Islet of Langerhans (tissue), 1 donor: ENCODE measurements around the gene TSPAN18.

Experiments
- FAIRE-seq: peaks from one replicate; lab custom pipeline; 2011; peaks lifted over from hg19 to GRCh38; lab: Jason Lieb, UNC

TSPAN18 gene

DNA sequence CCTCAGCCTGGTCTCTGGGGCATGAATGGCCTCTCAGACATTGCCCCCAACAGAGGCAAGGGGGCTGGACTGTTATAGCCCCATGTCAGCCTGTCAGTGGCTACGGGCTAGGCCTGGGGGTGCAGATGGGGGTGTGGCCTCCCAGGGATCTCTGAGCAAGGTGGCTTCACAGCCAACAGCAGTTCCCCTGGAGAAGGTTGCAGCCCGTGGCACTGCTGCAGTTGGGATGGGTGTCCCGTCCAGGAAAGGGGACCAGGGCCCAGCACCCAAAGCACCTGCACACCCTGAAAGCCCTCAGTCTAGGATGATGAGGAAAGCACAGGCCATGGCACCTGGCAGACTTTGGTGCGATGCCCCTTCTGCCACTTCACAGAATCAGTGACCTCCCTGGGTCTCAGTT is 122.7 kb downstream of the TSPAN18 start:
- no peak for FAIRE-seq

DNA sequence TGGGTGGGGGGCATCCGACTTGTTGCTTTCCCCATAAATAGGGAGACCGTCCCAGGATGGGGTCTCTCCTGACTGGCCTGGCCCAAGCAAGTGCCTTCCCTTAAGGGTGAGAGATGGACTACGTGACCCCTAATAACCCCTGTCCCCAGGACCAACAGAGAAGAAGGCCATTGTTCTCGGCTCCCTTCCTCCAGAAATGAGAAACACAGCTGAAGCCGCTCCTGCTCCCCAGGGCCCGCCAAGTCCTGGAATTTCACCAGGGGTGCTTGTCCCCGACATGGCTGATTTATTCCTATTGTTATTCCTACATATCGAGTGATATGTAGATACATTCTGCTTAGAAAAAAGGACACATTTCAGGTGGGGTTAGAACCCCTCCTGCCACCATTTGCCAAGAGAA is 123.2 kb downstream of the TSPAN18 start:
- FAIRE-seq: no peak

DNA sequence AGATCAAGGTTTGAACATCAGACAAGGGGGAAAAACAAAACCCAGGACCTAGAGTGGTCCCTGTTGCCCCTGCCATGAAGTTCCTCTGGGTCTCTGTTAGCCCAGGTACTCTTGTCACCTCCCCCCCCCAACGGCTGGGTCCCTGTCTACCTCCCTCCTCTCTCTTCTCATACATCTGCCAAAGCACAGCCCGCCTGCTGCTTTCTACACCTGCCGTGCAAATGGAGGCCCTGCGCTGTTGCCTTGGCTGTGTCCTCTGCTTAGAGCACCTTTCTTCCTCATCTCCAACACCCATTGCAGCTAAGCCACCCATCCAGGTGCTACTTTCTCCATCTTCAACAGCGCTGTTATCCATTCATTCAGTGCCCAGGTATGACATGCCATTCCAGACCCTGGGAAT is 124.7 kb downstream of the TSPAN18 start:
- FAIRE-seq: no peak

DNA sequence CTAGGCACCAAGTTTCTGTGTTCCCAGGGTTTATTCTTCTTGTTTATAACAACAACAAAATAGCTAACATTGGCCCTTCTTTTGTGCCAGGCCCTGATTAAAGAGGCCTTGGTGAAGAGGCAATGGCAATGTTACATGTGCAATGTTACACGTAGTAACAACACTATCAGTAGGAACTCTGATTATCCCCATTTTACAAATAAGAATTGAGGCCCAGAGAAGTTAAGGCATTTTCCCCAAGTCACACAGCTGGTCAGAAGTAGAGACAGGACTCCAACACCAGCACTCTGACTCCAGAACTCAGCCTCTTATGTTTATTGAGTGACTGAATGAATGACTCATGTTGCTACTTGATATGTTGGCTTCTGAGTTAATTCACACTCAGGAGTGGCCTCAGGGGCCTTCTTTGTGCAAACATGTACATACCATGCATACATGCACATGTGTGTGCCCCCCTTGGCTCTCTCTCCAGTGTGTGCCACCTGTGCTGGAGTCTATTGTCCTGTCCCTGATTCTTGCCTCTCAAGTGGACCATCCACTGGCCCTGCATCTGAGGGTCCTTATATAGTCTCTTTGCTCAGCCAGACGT is 125.5 kb downstream of the TSPAN18 start:
- no peak for FAIRE-seq

DNA sequence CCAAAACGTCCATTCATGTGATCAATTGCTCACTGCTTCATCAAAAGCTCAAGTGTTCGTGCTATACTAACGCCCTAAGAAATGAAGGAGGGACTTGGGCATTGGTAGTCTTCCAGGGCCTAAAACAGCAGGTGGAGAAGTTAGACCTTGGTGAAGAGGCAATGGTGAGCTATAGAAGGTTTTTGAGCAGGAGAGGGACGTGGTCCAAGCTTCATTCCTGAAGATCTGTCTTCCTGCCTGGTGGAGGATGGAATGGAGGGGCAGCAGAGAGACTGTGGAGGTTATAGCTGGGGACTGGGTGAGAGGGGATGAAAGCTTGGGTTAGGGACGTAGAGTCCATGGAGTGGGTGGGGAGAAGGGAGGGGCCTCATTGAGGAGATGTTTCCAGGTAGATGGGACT is 126.2 kb downstream of the TSPAN18 start:
- FAIRE-seq: no peak

DNA sequence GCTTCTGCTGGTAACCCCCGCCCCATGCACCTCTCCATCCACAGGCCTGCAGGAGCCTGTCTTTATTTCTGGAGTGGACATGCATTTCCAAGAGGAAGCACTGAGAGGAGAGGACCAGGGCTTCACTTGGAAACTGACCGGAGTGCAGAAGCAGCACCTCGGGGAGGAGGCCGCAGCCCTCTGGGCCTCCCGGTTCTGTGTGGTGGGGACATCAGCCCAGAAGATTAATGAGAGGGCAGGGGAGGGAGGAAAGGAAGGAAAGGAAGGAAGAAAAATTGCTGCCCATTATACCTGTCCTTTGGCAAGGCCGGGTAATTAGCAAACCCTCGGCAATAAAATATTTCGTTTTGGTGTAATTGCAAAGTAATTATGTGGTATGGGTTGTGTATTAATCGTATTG is 126.9 kb downstream of the TSPAN18 start:
- FAIRE-seq: no peak

DNA sequence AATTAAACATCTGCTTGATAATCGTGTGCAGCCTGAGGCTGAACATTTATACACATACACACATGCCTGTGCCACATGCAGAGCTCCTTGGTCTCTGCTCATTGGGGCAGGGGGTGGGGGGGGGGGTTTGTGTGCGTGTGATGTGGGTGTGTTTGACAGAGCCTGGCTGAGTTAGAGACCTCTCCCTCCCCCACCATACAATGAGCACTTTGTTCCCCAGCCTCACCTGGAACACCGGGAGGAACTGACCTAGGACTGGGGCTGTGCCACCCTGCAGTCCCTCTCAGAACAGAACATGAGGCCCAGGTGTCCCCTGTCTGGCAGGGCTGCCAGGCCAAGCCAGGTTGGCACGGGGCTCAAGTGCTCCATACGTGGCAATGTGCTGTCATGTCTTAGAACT is 127.3 kb downstream of the TSPAN18 start:
- FAIRE-seq: no peak

DNA sequence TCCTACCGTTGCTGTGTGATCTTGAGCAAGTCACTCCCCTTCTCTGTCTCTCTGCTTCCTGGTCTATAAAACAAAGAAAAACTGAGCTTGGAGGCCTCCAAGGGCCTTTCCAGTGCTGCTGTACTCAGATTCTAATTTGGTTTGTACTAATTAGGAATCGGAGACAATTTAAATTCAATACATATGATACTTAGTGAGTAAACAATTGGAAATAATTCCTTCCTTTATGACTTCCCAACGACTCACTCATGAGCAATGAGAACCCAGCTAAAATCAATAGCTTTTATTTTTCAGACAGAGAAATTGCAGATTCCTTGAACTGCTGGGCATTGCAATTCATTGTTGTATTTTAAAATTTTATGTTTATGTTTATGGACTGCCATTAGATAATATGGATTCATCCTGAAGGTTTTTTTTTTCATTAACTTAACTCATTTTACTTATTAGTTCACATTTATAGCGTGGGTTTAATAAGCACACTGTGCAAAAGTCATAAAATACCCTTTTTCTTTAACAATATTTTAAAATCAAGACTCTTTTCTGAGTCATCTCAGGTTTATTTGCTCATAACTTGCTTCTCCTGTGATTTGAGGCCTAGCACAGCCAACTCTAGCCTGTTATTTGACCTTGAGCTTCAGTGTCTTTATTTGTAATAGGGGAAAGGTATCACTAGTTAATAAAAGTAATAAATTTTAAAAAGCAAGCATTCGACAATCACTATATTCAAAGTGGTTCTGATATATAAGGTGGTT is 128.2 kb downstream of the TSPAN18 start:
- FAIRE-seq: no peak

DNA sequence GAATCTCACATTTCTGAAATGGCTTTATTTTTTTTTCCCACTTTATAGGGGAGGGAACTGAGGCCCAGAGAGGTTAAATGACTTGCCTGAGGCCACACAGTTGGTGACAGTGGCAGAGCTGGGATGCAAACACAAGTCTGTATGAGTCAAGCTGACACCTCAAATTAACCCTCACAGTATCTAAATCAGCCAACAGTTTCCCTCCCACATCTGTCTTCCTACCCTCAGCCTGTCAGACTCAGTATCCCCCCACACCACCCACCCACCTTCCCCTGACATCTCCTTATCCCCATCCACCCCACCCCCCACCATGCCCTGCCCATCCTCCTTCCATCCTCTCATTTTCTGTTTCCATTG is 128.7 kb downstream of the TSPAN18 start:
- no peak for FAIRE-seq

DNA sequence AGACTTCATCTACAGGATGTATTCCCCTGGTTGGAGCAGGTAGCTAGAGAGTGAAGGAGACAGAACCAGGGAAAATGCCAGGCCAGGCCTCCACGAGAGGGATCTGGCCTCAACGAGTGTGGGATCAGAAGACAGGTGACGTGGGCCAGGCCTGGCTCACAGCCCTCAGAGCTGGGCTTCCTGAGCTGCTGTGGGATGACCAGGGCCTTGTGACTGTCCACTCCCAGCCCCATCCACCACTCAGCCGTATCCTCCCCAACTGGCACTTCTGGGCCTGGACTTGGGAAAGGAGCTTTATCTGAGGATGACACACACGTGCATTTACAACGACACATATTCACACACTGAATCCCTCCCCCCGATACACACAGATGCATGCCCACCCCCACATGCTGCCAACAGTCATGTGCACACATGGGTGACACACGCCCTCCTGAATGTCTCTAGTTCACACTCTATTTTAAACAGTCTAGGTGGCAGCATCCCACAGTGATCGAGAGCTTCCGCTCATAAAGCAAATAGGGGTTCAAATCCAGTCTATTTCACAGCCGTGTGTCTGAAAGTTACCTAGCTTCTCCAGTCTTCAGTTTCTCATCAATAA is 130.8 kb downstream of the TSPAN18 start:
- no peak for FAIRE-seq

DNA sequence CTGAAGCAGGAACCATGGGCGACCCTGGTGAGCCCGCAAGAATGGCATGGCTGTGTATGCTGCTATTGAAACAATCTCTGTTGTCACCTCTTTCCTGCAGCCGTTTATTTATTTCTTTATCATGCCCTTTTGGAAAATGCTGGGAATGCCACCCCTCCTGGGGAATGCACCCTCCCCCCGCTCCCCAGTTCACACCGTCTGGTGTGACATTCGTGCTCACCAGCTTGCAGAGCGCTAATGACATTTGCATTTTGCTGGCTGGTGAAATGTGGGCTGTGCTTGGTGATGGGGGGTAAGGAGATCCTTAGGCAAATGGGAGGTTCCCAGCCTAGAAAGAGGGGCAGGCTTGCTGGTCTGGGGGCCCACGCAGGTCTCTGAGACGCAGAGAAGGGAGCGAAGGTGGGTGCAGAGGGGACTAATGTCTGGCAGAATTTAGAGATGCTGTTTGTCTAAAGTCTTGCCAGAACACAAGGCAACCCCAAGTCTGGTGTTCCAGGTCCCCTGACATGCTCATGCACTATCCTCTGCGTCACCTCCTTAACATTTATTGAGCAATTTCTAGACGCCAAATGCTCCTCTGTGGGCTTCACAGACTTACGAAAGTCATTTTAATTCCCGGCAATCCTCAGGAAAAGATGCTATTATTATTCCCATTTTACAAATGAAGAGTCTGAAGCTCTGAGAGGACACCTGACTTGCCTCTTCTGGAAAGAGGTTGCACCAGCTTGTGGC is 132.2 kb downstream of the TSPAN18 start:
- FAIRE-seq: no peak

DNA sequence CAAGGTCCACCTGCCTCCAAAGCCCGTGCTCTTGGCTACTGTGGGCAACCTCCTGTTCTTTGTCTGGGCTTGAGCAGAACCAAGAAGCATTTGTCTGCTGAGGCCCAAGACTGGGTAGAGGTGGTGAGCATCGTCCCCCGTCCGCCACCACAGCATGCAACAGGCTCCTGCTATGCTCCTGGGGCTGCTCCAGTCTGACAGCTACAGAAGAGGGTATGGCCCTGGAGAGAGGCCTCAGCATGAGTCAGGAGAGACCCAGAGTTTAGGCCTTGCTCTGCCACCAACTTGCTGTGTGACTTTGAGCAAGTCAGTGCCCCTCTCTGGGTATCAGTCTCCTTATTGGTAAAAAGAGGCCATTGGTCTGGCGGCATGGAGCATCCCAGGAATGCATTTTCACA is 132.8 kb downstream of the TSPAN18 start:
- FAIRE-seq: no peak

DNA sequence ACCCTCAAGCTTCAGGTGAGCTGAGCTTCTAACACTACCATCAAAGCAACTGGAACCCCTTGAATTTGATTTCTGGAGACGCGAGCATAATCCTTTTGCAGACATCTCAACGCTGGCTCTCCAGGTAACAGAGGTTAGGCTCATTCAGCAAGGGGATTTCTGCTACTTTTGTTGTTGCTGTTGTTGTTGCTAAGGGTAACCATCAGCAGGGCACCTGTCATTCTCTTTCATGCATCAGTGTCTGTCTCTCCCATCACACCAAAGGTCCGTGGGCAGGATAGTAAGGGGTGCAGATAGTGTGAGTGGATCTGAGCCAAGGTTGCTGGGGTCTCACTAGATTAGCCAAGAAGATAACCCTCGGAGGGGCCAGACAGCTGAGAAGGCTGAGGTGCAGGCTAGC is 133.6 kb downstream of the TSPAN18 start:
- no peak for FAIRE-seq

DNA sequence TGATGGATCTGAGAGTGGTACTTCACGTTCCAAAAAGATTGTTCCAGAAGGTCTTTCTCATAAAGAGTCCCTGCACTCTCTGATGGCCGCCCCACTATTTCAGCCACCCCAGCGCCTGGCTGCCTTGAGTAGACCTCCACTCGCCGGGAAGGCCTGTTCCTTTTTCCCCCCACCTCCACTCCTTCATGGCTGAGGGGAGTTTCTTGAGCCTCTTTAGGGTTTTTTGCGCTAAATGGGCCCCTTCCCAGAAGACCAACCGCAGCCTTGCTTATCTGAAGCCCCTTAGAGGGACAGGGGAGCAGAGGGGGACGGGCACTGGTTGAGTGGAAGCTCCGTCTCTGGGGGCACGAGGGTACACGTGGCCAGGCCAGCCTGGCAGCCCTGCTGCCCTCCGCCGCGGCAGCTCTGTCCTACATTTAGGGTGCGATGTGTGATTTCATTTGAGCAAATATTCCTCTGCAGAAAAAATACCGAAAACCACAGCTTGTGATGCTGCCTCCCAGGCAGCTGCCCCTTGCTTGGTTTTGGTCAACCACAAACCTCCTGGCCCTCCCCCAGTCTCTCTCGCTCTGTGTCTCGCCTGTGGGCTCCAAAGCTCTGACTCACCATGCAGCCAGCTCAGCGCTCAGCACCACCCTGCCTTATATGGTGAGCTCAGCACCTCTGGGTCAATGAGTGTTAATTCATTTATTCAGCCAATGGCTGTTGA is 135.2 kb downstream of the TSPAN18 start:
- no peak for FAIRE-seq

DNA sequence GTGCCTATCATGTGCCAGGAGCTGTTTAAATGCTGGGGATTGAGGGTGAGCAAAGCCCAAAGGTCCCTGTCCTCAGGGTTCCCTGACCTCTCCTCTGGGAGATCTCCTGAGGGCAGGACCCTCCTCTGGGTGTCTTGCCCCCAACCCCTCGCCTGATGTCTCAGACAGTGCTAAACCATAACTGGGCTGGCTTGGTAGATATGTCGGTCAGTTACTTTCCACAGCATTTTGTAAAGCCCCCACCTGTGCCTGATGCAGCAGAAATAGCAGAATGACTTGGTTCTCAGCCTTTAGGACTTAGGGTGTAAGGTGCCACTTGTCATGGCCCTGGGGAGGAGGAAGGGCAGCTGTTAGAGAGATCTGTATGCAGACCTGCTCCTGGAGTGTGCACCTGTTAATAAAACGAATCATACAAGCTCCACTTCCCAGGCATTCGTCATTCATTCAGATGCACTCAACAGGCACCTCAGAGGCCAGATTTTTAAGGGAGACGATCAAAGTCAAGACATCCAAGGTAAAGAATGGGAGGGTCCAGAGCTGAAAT is 135.9 kb downstream of the TSPAN18 start:
- no peak for FAIRE-seq

DNA sequence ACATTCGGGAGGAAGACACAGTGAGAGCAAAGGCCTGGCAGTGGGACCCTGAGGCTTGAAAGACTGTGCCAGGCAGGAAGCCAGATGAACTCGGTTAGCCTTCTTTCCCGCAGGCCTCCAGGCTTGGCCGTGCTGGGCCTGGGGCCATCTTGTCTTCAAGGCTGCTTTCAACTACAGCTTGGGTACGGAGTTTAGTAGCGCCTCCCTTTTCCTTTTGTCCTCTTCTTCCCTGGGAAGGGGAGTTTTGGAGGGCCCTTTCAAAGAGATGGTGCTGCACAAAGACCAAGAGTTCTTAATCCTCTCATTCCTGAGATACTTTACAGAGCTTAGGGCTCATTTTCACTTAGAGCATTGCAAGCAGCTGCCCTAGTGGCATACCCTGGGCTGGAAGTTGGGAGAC is 136.5 kb downstream of the TSPAN18 start:
- no peak for FAIRE-seq

DNA sequence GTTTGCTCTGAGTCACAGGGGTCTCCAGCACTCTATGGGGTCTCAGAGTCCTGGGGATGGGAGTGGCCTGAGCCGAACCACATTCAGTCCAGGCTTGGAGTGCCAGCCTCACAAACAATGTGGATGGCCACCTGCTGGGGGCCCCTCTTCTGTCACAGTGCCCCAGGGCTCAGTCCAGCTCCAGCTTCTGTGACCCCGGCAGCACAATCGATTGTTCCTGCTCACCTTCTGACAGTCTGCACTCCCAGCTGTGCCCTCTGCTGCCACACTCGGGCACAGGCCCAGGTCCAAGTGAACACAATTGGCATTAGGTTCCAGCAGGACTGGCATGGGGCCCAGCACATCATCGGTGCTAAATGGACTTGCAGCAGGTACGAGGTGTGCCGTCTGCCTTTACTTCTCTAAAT is 139.1 kb downstream of the TSPAN18 start:
- FAIRE-seq: no peak

DNA sequence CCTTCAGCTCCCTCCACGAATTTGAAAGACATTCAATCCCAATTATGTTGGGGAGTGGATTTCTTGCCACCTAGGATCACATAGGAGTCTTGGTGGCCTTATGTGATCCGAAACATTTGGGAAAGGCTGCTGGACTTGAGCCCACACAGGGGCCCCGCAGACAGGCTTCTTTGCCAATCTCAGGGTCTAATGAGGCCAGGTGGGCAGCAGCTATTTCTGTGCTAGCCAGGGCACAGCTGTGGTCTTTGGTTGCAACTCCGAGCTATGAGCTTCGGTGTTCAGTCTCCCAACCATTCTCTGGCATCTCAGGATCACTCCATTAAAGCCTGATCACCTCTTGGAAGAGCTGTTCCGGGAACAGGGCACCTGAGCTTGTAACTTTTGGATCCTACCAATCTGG is 139.5 kb downstream of the TSPAN18 start:
- FAIRE-seq: no peak

DNA sequence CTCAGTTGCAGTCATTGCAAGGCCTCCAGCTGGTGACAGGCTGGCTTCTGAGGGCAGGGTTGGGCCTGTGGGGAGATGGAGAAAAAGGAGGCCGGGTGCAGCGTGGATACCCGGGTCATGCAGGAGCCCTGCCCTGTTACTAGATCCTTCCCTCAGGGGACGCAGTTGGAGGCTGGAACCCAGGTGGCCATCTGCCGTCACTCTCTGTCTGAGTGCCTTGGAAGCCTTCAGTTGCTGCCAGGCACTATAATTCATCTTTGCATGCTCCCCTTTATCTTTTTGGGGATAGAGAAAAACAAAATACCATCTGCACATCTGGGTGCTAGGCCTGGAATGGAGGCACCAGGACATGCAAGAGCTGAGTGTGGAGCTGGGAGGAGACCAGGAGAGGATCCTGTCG is 141.3 kb downstream of the TSPAN18 start:
- FAIRE-seq: no peak

DNA sequence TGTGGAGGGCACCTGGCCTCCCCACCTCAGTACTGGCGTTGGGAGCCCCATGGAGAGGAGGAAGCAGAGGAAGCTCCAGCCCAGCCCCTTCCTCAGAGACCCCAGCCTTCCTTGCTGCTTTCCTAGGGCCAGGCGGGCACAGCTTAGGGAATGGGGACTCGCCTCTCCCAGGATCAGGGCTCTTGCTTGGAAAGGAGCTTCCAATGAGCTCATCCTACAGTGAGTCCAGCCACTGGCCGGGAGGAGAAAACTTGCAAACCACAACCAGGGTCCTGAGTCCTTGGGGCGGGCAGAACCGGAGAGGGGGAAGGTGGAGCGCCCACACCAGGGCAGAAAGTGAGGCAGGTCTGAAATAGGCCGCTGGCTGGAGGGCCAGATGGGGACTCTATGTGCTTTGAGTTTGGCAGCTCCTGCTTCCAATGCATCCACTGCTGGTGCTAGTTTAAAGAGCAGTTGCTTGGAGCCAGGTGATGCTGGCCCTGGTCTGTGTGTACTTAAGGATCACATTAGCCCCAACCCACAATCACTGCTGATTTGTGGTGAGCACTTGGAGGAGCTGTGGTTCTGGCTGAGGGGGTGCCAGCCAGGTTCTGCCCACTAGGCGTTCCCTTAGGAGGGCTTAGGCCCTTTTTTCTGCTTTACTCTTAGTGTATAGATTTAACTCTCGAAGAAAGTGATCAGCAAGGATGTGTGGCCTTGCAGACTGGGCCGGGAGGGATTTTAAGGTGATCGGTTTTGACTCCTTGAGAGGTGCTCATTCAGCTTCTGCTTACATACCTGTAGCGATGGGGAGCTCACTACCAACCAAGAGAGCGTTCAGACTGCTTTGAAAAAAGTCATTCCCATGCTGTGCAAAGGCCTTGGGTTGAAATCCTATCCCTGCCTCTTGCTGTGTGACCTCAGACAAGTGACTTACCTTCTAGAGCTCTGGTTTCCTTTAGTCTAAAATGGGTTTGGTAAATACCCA is 142.0 kb downstream of the TSPAN18 start:
- no peak for FAIRE-seq

DNA sequence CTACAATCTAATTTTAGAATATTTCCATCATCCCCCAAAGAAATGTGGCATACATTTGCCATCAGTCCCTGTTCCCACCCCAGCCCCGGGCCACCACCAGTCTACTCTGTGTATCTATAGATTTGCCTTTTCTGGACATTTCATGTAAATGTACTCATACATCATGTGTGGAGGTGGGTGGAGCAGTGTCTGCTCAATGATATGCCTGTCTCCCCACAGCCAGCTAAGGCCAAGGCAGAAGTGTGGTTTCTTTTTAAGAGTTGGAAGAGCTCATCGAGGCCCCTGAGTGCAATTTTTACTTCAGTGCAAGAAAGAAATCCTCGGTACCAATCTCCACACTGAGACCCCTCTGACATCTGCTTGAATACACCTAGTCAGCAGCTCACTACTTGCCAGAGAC is 143.4 kb downstream of the TSPAN18 start:
- no peak for FAIRE-seq
